Mammary microvascular endothelial cell (primary cell): ENCODE results near the gene CFAP58. TPM values are rescaled to one million over a fixed set of nuclear protein-coding genes. Genes with fewer than 3 reads are reported as not detected.

Experiments
- total RNA-seq: library from RNA; depleted of rRNA; stranded (reverse); fragments of >200 nt; gene quantifications from 2 replicates; pipeline ENCODE4 v1.2.3, GENCODE V29; 2015

CFAP58 gene, protein sequence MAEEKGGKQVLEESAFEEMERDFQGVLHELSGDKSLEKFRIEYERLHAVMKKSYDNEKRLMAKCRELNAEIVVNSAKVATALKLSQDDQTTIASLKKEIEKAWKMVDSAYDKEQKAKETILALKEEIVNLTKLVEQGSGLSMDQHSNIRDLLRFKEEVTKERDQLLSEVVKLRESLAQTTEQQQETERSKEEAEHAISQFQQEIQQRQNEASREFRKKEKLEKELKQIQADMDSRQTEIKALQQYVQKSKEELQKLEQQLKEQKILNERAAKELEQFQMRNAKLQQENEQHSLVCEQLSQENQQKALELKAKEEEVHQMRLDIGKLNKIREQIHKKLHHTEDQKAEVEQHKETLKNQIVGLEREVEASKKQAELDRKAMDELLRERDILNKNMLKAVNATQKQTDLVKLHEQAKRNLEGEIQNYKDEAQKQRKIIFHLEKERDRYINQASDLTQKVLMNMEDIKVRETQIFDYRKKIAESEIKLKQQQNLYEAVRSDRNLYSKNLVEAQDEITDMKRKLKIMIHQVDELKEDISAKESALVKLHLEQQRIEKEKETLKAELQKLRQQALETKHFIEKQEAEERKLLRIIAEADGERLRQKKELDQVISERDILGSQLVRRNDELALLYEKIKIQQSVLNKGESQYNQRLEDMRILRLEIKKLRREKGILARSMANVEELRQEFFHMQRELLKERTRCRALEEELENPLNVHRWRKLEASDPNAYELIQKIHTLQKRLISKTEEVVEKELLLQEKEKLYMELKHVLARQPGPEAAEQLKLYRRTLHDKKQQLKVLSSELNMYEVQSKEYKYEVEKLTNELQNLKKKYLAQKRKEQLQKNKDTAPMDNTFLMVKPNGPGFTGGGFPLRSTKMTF
- total RNA-seq = 0.39 and 0.67 TPM in 2 replicates

GRCh38 chr10:104353325-104354048 lies at the start of gene CFAP58:
Gene CFAP58, plus strand, starts transcription at chr10:104353833. Its CDS starts 65 bp downstream, at chr10:104353898.

GRCh38 chr10:104337985-104338735 lies 15.5 kb upstream of the CFAP58 start, which contains the start of gene ITPRIP:
Gene ITPRIP, minus strand, starts transcription at chr10:104338465. Its CDS starts 22,414 bp downstream, at chr10:104316051.

Other genes with a start within 250 kb of the CFAP58 start
- gene SFR1, start 231.7 kb upstream of the CFAP58 start, total RNA-seq = 13.3 and 13.7 TPM in 2 replicates
- 0.15 TPM in 1 of 2 replicates, not detected in the other for gene CFAP43, start 121.5 kb upstream of the CFAP58 start, total RNA-seq
- 454 and 515 TPM in 2 replicates for gene GSTO1, start 98.9 kb upstream of the CFAP58 start, total RNA-seq
- gene GSTO2, start 84.6 kb upstream of the CFAP58 start, total RNA-seq = 0.30 and 0.33 TPM in 2 replicates
- 57.4 and 62.5 TPM in 2 replicates for gene ITPRIP, start 15.4 kb upstream of the CFAP58 start, total RNA-seq